Left cardiac atrium (tissue), 2 donors: ENCODE data around the gene ZNF425. TPM values are rescaled to one million over a fixed set of nuclear protein-coding genes. Genes with fewer than 3 reads are reported as not detected.

ENCODE experiments used
- total RNA-seq, 2 donors: library from RNA; stranded (reverse); fragmentation: NEBNext Ultra II Directional; extraction: Animal tissue kit (Norgen Biotek cat#: 25700); gene quantifications; one replicate each; pipeline ENCODE4 v1.2.1, GENCODE V29; 2021
- donor health status: DM: no; HTN: yes; CAD: no; lungs with severe emphysema.
- donor health status: DM: yes; HTN: yes; CAD: no.

ZNF425 gene
- total RNA-seq, 2 donors from 2014 or later: 0.79 to 1.0 TPM

Other genes starting within 250 kb of the ZNF425 start
- gene EZH2, start 242.0 kb downstream of the ZNF425 start, total RNA-seq: 1 to 10 TPM; 1.9 to 2.3 TPM
- 10 to 100 TPM; 56.2 to 95.3 TPM for gene PDIA4, start 97.8 kb downstream of the ZNF425 start, total RNA-seq
- 1 to 10 TPM; 2.9 to 3.0 TPM for gene ZNF786, start 35.6 kb downstream of the ZNF425 start, total RNA-seq
- gene ZNF398, start 21.1 kb upstream of the ZNF425 start, total RNA-seq: 10 to 100 TPM in 1 of 2 donors, 1 to 10 TPM in 1; 7.3 to 10.7 TPM
- gene ZNF282, start 69.2 kb upstream of the ZNF425 start, total RNA-seq: 10 to 100 TPM; 11.5 to 13.3 TPM
- 1 to 10 TPM; 4.9 to 6.0 TPM for gene ZNF212, start 113.3 kb upstream of the ZNF425 start, total RNA-seq
- gene ZNF783, start 135.9 kb upstream of the ZNF425 start, total RNA-seq: 1 to 10 TPM; 5.8 to 8.6 TPM